Measurements from ENCODE around the gene CDH15.
A peak's percentile ranks its signal among the peaks of the same experiment; 100 is the strongest.

DNA sequence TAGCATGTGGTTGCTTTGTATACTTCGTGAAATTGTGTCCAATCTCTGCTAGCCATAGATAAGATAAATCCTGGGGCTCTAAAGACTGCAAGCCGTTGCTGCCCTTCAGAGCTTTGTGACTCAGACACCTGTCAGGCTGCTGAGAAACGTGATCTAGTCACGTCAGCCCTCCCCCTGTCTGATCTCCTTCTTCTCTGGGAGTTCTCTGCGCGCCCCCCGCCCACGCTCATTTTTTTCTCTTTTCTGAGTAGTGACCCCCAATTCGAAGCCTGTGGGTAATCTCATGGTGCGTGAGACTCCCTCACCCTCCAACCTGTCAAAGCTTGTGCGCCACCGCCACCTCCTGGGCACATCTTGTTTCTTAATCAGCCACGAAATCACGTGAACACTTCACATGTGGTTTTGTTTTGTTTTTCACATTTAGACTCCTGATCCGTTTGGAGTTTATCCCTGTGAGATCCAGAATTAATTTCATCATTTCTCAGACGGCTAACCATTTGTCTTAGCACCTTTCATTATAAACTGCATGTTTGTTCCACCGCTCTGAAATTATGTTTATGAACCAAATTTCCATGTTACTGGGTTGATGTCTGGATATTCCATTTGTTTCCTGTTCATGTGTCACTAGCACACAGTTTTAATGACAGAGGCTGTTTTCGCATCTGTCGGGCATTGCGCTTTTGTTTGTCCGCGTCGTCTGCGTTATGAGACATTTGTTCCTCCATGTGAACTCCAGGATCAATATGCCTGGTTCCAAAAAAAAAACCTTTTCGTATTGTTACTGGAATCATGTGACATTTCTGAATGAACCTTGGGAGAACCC, 45.0 kb downstream of the CDH15 start:
- TF ChIP-seq, protein P1, sequence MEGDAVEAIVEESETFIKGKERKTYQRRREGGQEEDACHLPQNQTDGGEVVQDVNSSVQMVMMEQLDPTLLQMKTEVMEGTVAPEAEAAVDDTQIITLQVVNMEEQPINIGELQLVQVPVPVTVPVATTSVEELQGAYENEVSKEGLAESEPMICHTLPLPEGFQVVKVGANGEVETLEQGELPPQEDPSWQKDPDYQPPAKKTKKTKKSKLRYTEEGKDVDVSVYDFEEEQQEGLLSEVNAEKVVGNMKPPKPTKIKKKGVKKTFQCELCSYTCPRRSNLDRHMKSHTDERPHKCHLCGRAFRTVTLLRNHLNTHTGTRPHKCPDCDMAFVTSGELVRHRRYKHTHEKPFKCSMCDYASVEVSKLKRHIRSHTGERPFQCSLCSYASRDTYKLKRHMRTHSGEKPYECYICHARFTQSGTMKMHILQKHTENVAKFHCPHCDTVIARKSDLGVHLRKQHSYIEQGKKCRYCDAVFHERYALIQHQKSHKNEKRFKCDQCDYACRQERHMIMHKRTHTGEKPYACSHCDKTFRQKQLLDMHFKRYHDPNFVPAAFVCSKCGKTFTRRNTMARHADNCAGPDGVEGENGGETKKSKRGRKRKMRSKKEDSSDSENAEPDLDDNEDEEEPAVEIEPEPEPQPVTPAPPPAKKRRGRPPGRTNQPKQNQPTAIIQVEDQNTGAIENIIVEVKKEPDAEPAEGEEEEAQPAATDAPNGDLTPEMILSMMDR (IDR thresholded peaks at IDR 0.05 in 4 of 5, conservative IDR thresholded peaks at IDR 0.05 in 1 of 5) = peak; percentile 59 to 76 (median 70)
- TF ChIP-seq POLR2A (IDR thresholded peaks at IDR 0.05) = peak in 1 of 2 donors; percentile 28

Data from gastrocnemius medialis (tissue), 4 donors.